HepG2 (cell line): ENCODE data around the gene HSPB7. TPM values are rescaled to one million over a fixed set of nuclear protein-coding genes. Genes with fewer than 3 reads are reported as not detected.

Source experiments
- ARHGAP35 ChIP-seq: sonication (generic); formaldehyde crosslinking; IDR thresholded peaks from 2 replicates; pipeline ENCODE4 v1.9.0; 2022; ENCODE audit warnings: mild to moderate bottlenecking, inconsistent platforms, moderate library complexity, missing genetic modification reagents, borderline replicate concordance
- CHCHD3 ChIP-seq: sonication (generic); formaldehyde crosslinking; IDR thresholded peaks from 2 replicates; pipeline ENCODE4 v1.8.0; 2022; ENCODE audit warnings: mild to moderate bottlenecking, missing genetic modification reagents, moderate library complexity
- EEA1 ChIP-seq: sonication (generic); formaldehyde crosslinking; IDR thresholded peaks from 2 replicates; pipeline ENCODE4 v1.5.1; 2020; ENCODE audit warnings: mild to moderate bottlenecking, missing genetic modification reagents, borderline replicate concordance
- GABPA ChIP-seq, 2 experiments: IDR thresholded peaks; 2 replicates each; pipeline ENCODE4 v1.6.1; 2011 to 2016; ENCODE audit warnings: low read depth in 2 of 2, low read length in 1 of 2, missing biosample characterization in 1 of 2, missing genetic modification characterization in 1 of 2
- HINFP ChIP-seq: sonication (generic); formaldehyde crosslinking; IDR thresholded peaks from 2 replicates; pipeline ENCODE4 v1.4.0; 2020; ENCODE audit warnings: low read depth, mild to moderate bottlenecking, missing genetic modification reagents
- JUNB ChIP-seq: sonication (generic); formaldehyde crosslinking; IDR thresholded peaks from 2 replicates; pipeline ENCODE4 v1.8.0; 2022; ENCODE audit warnings: missing genetic modification reagents, mild to moderate bottlenecking, borderline replicate concordance
- KIAA2018 ChIP-seq: sonication (generic); formaldehyde crosslinking; IDR thresholded peaks from 2 replicates; pipeline ENCODE4 v1.5.0; 2020; ENCODE audit warnings: mild to moderate bottlenecking, missing genetic modification reagents, borderline replicate concordance
- MEIS2 ChIP-seq: sonication (generic); formaldehyde crosslinking; IDR thresholded peaks from 2 replicates; pipeline ENCODE4 v1.9.0; 2021; ENCODE audit warnings: mild to moderate bottlenecking, missing genetic modification reagents
- NR2F6 ChIP-seq, 2 experiments: IDR thresholded peaks; 2 replicates each; pipeline ENCODE4 v1.6.1; 2016; ENCODE audit warnings: antibody characterized with exemption in 1 of 2, mild to moderate bottlenecking in 1 of 2
- REL ChIP-seq: sonication (generic); formaldehyde crosslinking; conservative IDR thresholded peaks from 2 replicates; pipeline ENCODE4 v1.8.0; 2022; ENCODE audit warnings: mild to moderate bottlenecking, missing genetic modification reagents, moderate library complexity
- RXRA ChIP-seq: sonication (generic); formaldehyde crosslinking; IDR thresholded peaks from 2 replicates; pipeline ENCODE4 v1.5.1; 2020; ENCODE audit warnings: missing genetic modification reagents
- TEF ChIP-seq: sonication (generic); formaldehyde crosslinking; IDR thresholded peaks from 2 replicates; pipeline ENCODE4 v1.5.0; 2020; ENCODE audit warnings: missing genetic modification reagents
- THRA ChIP-seq: sonication (generic); formaldehyde crosslinking; IDR thresholded peaks from 2 replicates; pipeline ENCODE4 v1.4.0; 2020; ENCODE audit warnings: missing genetic modification reagents, borderline replicate concordance
- ZFX ChIP-seq: sonication (generic); formaldehyde crosslinking; IDR thresholded peaks from 2 replicates; pipeline ENCODE4 v1.4.0; 2020; ENCODE audit warnings: mild to moderate bottlenecking, low read depth, missing genetic modification reagents, moderate library complexity
- ZNF720 ChIP-seq: sonication (generic); formaldehyde crosslinking; IDR thresholded peaks from 2 replicates; pipeline ENCODE4 v1.4.0; 2020; ENCODE audit warnings: missing genetic modification reagents
- ZNF777 ChIP-seq: sonication (generic); formaldehyde crosslinking; IDR thresholded peaks from 2 replicates; pipeline ENCODE4 v1.4.0; 2020; ENCODE audit warnings: missing genetic modification reagents
- polyA plus RNA-seq, 8 experiments: library from polyadenylated mRNA; depleted of rRNA in 3 of 8; stranded (reverse) in 7 of 8; unstranded in 1 of 8; fragments of >200 nt; fragmentation: Illumina TruSeq in 4 of 8; extraction: Trizol in 4 of 8; gene quantifications; 2 replicates each; pipeline versions ENCODE4 v1.2.1 to v1.2.3, GENCODE V29; 2011 to 2016; ENCODE audit warnings: low read depth in 4 of 8, missing spikeins in 1 of 8, mixed read lengths in 1 of 8; ENCODE audit not compliant: insufficient read depth in 1 of 8
- total RNA-seq, 5 experiments: library from RNA; depleted of rRNA; stranded (reverse); fragments of >200 nt; fragmentation: Illumina TruSeq; extraction: Trizol; gene quantifications; 2 replicates each; pipeline ENCODE4 v1.2.3, GENCODE V29; 2016; ENCODE audit warnings: low read depth in 1 of 5

HSPB7 gene
- total and polyA plus RNA-seq, 2 of the 13 experiments (the other 11 are each of a cell fraction or from before 2014, with no cell fraction given): 0.20 TPM; not detected in 1

GRCh38 chr1:16012590-16013219 is 5.1 kb downstream of the HSPB7 start (continued):
- no peak for TF ChIP-seq KIAA2018
- no peak for TF ChIP-seq ARHGAP35
- TF ChIP-seq ZFX: peak; percentile 73; the same call in 1 of the 2 replicates
- 0 out of 2 replicates have a peak, but pooled peaks have one; percentile 23 for TF ChIP-seq THRA (CRISPR knock-in tag)
- no peak for TF ChIP-seq GABPA (IDR thresholded peaks at IDR 0.05; ENCODE audit: low read depth, low read length)
- TF ChIP-seq GABPA (CRISPR knock-in tag; IDR thresholded peaks at IDR 0.05; ENCODE audit: low read depth): 0 out of 2 replicates have a peak, but pooled peaks have one; percentile 10
- no peak for TF ChIP-seq JUNB (CRISPR knock-in tag)
- no peak for TF ChIP-seq HINFP (CRISPR knock-in tag)
- TF ChIP-seq ZNF777 (CRISPR knock-in tag): peak; percentile 62; the same call in 1 of the 2 replicates
- no peak for TF ChIP-seq CHCHD3 (CRISPR knock-in tag)
- TF ChIP-seq MEIS2 (CRISPR knock-in tag): no peak; the same call in 1 of the 2 replicates
- no peak for TF ChIP-seq TEF (CRISPR knock-in tag)
- no peak for TF ChIP-seq REL (CRISPR knock-in tag)
- 0 out of 2 replicates have a peak, but pooled peaks have one; percentile 59 for TF ChIP-seq EEA1 (CRISPR knock-in tag)
- no peak for TF ChIP-seq NR2F6 (IDR thresholded peaks at IDR 0.05)
- TF ChIP-seq NR2F6 (CRISPR knock-in tag; IDR thresholded peaks at IDR 0.05): no peak
- peak; percentile 70; the same call in 1 of the 2 replicates for TF ChIP-seq RXRA (CRISPR knock-in tag)
- no peak for TF ChIP-seq ZNF720 (CRISPR knock-in tag)
